ENCODE measurements around the gene SOAT2.
"Not testable (repeated sequence)": the region's sequence is repeated elsewhere in the genome, so short reads cannot be mapped to it uniquely, and the experiment has no call there.

Gene SOAT2

GRCh38 chr12:53079226-53080117, 23.8 kb upstream of the SOAT2 start, which contains the start of gene SPRYD3:
TSS of gene SPRYD3 (minus strand) at chr12:53079390. CDS start at chr12:53079333, 57 bp downstream.
- peak; percentile 89 to 94 for DNase-seq (ENCODE audit: low read depth in 2 of 2)

GRCh38 chr12:53082637-53083175, 20.6 kb upstream of the SOAT2 start:
- no peak for DNase-seq (ENCODE audit: low read depth in 2 of 2)

GRCh38 chr12:53086361-53086760, 16.9 kb upstream of the SOAT2 start:
- no peak for DNase-seq (ENCODE audit: low read depth in 2 of 2)

GRCh38 chr12:53090105-53090504, 13.2 kb upstream of the SOAT2 start:
- no peak for DNase-seq (ENCODE audit: low read depth in 2 of 2)

- DNase-seq (ENCODE audit: low read depth in 2 of 2), result no peak
These were observed 12.7 kb upstream of the SOAT2 start for GRCh38 chr12:53090554-53090953.

GRCh38 chr12:53091756-53092155, 11.5 kb upstream of the SOAT2 start:
- no peak for DNase-seq (ENCODE audit: low read depth in 2 of 2)

GRCh38 chr12:53093777-53094393, 9.4 kb upstream of the SOAT2 start:
- no peak for DNase-seq (ENCODE audit: low read depth in 2 of 2)

- no peak for DNase-seq (ENCODE audit: low read depth in 2 of 2)
These were observed 8.9 kb upstream of the SOAT2 start for GRCh38 chr12:53094394-53094787.

- not testable (repeated sequence) for DNase-seq (ENCODE audit: low read depth in 2 of 2)
These were observed 8.3 kb upstream of the SOAT2 start for GRCh38 chr12:53094796-53095595.

- DNase-seq (ENCODE audit: low read depth in 2 of 2), result not testable (repeated sequence)
These were observed 7.7 kb upstream of the SOAT2 start for GRCh38 chr12:53095596-53095895.

GRCh38 chr12:53096089-53096741, 7.1 kb upstream of the SOAT2 start:
- DNase-seq (ENCODE audit: low read depth in 2 of 2), result no peak

GRCh38 chr12:53096759-53097158, 6.5 kb upstream of the SOAT2 start:
- DNase-seq (ENCODE audit: low read depth in 2 of 2), result no peak

- DNase-seq (ENCODE audit: low read depth in 2 of 2), result no peak
These were observed 6.1 kb upstream of the SOAT2 start for GRCh38 chr12:53097207-53097563.

GRCh38 chr12:53097564-53098353, 5.5 kb upstream of the SOAT2 start, which contains the start of gene IGFBP6:
TSS of gene IGFBP6 (plus strand) at chr12:53097667. CDS start at chr12:53097718, 51 bp downstream.
- DNase-seq (ENCODE audit: low read depth in 2 of 2), result peak; percentile 66 to 68

- no peak for DNase-seq (ENCODE audit: low read depth in 2 of 2)
These were observed 4.8 kb upstream of the SOAT2 start for GRCh38 chr12:53098354-53098981.

GRCh38 chr12:53099071-53099882, 4.0 kb upstream of the SOAT2 start:
- peak; percentile 79 to 94 for DNase-seq (ENCODE audit: low read depth in 2 of 2)

GRCh38 chr12:53100466-53101151, 2.7 kb upstream of the SOAT2 start:
- no peak for DNase-seq (ENCODE audit: low read depth in 2 of 2)

- no peak for DNase-seq (ENCODE audit: low read depth in 2 of 2)
These were observed 2.0 kb upstream of the SOAT2 start for GRCh38 chr12:53101266-53101665.
